GM19025 (cell line): ENCODE results near the gene SLC7A8.
"Not testable (repeated sequence)": the region's sequence is repeated elsewhere in the genome, so short reads cannot be mapped to it uniquely, and the experiment has no call there.

Experiments used
- ATAC-seq: cut with Tn5 transposase; IDR thresholded peaks from one replicate; pipeline ENCODE4 v1.9.1; 2021; ENCODE audit warnings: mild to moderate bottlenecking, low read depth, moderate library complexity; ENCODE audit not compliant: unreplicated experiment

The SLC7A8 gene

GRCh38 chr14:23117371-23118020 lies 66.0 kb downstream of the SLC7A8 start:
- no peak for ATAC-seq

DNA sequence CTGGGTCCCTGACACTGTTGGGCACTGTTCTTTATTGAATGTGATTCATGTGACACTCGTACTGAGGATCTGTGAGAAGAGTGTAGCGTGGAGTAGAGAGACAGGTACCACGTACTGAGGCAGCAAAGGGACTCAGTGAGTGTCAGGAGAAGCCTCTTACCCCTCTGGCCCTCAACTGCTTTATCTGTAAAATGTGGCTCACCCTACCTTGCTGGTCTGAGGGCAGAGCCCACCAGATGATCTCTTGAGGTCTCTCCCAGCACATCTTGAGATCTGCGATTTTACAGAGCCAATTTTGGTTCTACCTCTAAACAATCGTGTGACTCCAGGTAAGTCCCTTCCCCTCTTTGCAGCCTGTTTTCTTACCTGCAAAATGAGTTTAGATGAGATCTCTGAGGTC lies 67.5 kb downstream of the SLC7A8 start:
- ATAC-seq, result no peak

DNA sequence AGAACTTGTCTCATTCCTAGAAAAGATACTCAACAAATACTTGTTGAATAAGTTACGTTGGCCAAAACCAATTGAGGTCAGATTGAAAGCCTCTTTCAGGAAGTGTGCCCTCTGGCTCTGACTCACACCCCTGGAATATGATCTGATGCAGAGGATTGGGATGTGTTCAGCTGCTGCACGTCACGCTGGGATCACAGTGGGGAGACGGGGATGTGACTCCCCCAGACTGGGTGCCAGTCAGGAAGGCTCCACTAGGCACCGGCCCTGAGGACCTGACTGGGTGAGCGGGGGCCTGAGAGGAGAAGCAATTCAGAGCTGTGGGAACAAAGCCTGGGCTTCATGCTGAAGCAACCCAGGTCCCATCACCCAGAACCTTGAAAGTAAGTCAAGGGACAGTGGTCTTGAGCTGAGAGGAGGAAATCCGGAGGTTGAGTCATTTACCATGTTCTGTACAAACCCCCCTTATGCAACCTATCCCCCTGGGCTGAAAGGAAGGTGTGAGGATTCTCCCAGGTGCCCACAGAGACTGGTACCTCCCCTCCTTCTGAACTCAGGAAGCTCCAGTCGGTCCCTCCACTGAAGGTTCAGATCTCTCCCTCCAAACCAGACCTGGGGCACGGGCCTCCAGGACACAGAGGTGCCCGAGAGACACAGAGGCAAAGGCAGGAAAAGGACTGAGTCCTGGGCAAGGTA lies 68.3 kb downstream of the SLC7A8 start:
- no peak for ATAC-seq

- no peak for ATAC-seq
Observed at GRCh38 chr14:23114669-23115038, 68.8 kb downstream of the SLC7A8 start.

DNA sequence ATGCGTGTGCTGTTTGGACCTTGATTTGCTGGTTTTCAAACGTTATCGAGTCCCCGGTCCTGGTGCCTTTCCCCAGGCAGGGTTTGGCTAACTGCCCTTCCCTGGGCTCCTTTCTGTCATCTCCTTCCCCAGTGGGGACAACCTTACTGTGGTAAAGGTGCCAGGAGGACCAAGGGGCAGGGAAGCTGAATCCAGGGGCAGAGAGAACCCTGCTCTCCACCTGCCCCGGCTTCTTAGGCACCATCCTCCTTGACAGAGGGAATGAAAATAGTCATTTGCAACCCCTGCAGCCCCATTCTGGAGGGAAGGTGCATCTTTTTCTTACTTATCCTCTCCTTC lies 69.4 kb downstream of the SLC7A8 start:
- no peak for ATAC-seq

- no peak for ATAC-seq
Observed at GRCh38 chr14:23113431-23114119, 69.9 kb downstream of the SLC7A8 start.

DNA sequence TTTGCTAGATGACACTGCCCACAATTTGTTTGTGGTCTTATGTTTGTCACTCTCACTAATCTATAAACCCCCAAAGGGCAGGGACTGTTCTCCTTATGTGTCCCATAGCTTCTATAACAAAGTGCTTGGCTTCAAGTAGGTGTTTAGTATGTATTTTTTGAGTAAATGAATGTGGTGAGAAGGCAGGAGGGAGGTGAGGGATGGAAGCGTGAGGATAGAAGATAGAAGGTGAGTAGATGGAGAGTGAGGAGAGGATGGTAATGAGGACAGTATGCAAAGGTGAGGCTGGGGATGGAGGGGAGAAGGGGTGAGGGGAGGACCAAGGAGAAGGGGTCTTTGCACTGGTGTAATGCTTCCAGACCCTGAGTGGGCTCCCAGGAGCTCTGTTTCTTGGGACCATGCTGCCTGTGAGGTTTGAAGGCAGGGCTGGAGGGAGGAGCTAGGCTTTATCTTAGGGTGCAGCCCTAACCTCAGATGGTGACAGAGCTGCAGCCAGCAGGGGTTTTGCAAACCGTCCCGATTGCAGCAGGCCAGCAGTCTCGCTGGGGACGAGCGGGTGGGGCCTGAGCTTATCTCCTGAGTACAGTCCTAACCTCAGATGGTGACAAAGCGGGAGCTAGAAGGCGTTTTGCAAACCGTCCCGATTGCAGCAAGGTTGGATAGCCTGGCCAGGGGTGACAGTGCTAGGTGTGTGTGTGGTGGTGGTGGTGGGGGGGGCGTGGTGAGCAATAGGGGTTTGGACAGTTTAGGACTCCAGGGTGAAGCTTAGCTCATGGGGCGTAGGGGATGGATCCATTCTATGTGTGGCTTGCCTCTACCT lies 70.9 kb downstream of the SLC7A8 start:
- ATAC-seq, result no peak

- ATAC-seq, result no peak
Observed at GRCh38 chr14:23110579-23111365, 72.7 kb downstream of the SLC7A8 start.

GRCh38 chr14:23109769-23110168 lies 73.7 kb downstream of the SLC7A8 start:
- no peak for ATAC-seq

DNA sequence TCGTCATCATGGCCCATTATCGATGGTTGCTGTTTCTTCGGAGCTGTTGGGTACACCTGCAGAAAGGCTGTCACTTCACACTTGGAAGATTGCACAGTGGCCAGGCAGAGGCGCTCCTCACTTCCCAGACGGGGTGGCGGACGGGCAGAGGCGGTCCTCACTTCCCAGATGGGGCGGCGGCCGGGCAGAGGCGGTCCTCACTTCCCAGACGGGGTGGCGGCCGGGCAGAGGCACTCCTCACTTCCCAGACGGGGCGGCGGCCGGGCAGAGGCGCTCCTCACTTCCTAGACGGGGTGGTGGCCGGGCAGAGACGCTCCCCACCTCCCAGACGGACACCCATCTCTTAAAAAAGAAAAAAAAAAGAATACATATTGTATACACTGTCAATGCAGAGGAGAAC lies 75.3 kb downstream of the SLC7A8 start:
- ATAC-seq, result not testable (repeated sequence)

DNA sequence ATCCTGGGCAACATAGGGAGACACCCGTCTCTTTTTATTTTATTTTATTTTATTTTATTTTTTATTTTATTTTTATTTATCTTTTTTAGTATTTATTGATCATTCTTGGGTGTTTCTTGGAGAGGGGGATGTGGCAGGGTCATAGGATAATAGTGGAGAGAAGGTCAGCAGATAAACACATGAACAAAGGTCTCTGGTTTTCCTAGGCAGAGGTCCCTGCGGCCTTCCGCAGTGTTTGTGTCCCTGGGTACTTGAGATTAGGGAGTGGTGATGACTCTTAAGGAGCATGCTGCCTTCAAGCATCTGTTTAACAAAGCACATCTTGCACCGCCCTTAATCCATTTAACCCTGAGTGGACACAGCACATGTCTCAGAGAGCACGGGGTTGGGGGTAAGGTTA lies 75.8 kb downstream of the SLC7A8 start:
- ATAC-seq, result not testable (repeated sequence)

DNA sequence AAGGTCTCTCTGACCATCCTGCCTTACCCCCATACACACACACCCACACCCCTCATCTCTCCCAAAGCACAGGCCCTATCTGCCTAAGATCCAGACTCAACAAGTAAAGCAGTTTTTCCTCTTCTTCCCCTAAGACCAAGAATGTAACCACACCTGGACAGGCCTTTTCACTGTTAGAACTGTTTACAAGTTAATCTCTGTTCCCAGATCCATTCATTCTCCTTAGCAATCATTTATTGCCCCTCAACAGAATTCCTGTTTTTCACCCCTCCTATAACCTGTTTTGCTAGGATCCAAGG lies 76.8 kb downstream of the SLC7A8 start:
- no peak for ATAC-seq

DNA sequence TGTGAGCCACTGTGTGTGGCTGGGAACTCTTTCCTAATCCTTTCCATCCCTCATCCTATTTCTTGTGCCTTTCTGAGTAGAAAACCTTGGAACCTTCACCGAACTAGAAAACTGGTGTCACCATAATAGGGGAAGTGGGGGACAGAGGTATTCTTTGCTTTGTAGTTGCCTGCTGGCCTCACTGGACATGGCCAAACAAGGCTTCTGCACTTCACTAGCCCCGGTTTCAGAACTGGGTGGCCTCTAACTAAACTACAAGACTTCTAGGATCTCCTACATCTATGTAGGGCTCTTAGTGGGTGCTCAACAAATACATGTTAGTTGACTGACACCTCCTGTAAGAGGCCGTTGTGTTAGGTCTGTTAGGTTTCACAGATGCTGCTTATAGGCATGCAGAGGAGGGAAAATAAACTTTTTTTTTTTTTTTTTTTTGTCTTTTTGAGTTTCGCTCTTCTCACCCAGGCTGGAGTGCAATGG lies 78.1 kb downstream of the SLC7A8 start:
- no peak for ATAC-seq

- ATAC-seq, result no peak
Observed at GRCh38 chr14:23104591-23105347, 78.7 kb downstream of the SLC7A8 start, which contains the start of gene CIROP. CIROP (minus strand) TSS chr14:23104989; CDS start chr14:23104920, 69 bp downstream.

DNA sequence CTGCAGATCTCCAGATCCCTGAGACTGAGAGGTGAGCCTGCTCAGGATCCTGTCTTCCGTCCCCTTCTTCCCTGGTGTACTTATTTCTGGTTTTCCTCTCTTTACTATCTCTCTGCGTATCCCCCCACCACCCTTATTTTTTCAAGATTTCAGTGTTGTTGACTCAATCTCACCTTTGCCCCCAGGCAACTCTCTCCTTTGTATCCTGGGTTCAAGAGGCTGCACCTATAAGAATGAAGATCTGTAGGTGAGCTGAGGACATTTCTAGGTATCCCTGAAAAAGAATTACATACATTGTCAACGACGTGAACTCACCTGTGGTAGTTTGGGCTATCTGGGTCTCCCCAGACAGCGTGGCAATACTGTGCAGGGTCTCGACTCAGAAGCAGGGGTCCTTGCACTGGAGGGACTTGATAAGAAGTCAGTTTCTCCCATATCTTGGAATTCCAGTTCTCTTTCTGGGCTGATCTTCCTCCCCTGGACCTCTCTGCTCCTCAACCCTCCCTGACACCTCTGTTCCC lies 79.3 kb downstream of the SLC7A8 start:
- ATAC-seq, result no peak

GRCh38 chr14:23103581-23103980 lies 79.9 kb downstream of the SLC7A8 start:
- no peak for ATAC-seq

DNA sequence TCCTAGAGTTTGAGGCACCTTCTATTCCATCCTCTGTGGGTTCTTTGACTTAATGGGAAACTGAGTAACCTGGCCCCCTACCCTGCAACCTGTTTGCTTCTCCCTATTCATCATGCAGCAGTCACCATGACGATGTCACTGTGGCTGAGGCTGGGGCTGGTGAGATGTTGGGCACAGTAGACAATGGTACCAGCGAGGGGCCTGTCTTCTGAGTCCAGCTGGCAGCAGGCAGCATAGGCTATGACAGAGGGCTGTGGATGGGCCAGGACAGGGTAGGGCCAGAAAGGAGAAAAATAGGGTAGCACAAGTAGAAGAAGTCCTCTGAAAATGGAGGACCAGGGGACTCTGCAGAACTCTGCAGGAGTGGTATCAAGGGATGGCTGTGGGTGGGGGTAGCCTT lies 80.7 kb downstream of the SLC7A8 start:
- ATAC-seq, result no peak

GRCh38 chr14:23101986-23102625 lies 81.4 kb downstream of the SLC7A8 start:
- no peak for ATAC-seq
